ENCODE results near the gene NID1. TPM values are rescaled to one million over a fixed set of nuclear protein-coding genes. Genes with fewer than 3 reads are reported as not detected.

NID1 gene
- total RNA-seq, 4 donors from 2014 or later, result 70.7 to 252 (median 184) TPM

GRCh38 chr1:235986869-235987268 lies 78.0 kb downstream of the NID1 start:
- Histone ChIP-seq H3K4me1 (peaks cover 0 to 3% of the 10 kb centered on the region in 2 donors), H3K27ac (peak overlapping the region; percentile 27 to 80), H3K9me3 (peaks cover 0 to 4% of the 10 kb centered on the region in 2 donors), H3K36me3 (no peaks in the 10 kb centered on the region), H3K27me3 (no peaks in the 10 kb centered on the region), H3K4me3 (no peak overlapping the region)
- intact Hi-C loops (cut with DNase I; ENCODE audit: low total_unique reads), result no loop called here
- TF ChIP-seq CTCF (IDR thresholded peaks at IDR 0.05) (no peak), POLR2A (IDR thresholded peaks at IDR 0.05) (no peak)
- no peak for DNase-seq

- DNase-seq, result no peak
- TF ChIP-seq CTCF (IDR thresholded peaks at IDR 0.05), result no peak
- TF ChIP-seq POLR2A (IDR thresholded peaks at IDR 0.05), result no peak
- Histone ChIP-seq H3K27me3 (no peaks in the 10 kb centered on the region), H3K27ac (peak overlapping the region; percentile 74 to 80), H3K4me1 (peaks cover 0 to 3% of the 10 kb centered on the region in 2 donors), H3K4me3 (no peak overlapping the region), H3K9me3 (no peaks in the 10 kb centered on the region), H3K36me3 (no peaks in the 10 kb centered on the region)
- intact Hi-C loops (cut with DNase I; ENCODE audit: low total_unique reads), result no loop called here
Measured at GRCh38 chr1:235984041-235984825, 80.7 kb downstream of the NID1 start.

GRCh38 chr1:235980976-235981375 lies 83.9 kb downstream of the NID1 start:
- intact Hi-C loops (cut with DNase I; ENCODE audit: low total_unique reads), result no loop called here
- TF ChIP-seq CTCF (IDR thresholded peaks at IDR 0.05), result no peak
- no peak for TF ChIP-seq POLR2A (IDR thresholded peaks at IDR 0.05)
- Histone ChIP-seq H3K27ac (peak overlapping the region in 1 of 2 donors; percentile 1), H3K27me3 (no peaks in the 10 kb centered on the region), H3K4me1 (peaks cover 0 to 3% of the 10 kb centered on the region in 2 donors), H3K36me3 (no peaks in the 10 kb centered on the region), H3K9me3 (no peaks in the 10 kb centered on the region), H3K4me3 (no peak overlapping the region)
- DNase-seq, result no peak

- H3K36me3 ChIP-seq, result no peaks in the 10 kb centered on the region
Measured at GRCh38 chr1:235979716-235980333, 85.1 kb downstream of the NID1 start.

More at GRCh38 chr1:235979716-235980333, 85.1 kb downstream of the NID1 start:
- Histone ChIP-seq H3K27ac (no peak overlapping the region), H3K4me1 (peaks cover 0 to 3% of the 10 kb centered on the region in 2 donors), H3K27me3 (no peaks in the 10 kb centered on the region), H3K9me3 (no peaks in the 10 kb centered on the region), H3K4me3 (no peak overlapping the region)
- TF ChIP-seq POLR2A (IDR thresholded peaks at IDR 0.05), result no peak
- no peak for TF ChIP-seq CTCF (IDR thresholded peaks at IDR 0.05)
- DNase-seq, result no peak
- intact Hi-C loops (cut with DNase I; ENCODE audit: low total_unique reads), result no loop called here
